Left colon (tissue), 2 donors: Measurements from ENCODE around the gene WWTR1. TPM values are rescaled to one million over a fixed set of nuclear protein-coding genes. Genes with fewer than 3 reads are reported as not detected.

ENCODE experiments used
- ATAC-seq: fragments of 200-7000 bp; cut with Tn5 transposase; one replicate; pipeline ENCODE4 v1.9.1; 2020; ENCODE audit warnings: mild to moderate bottlenecking, moderate library complexity
- DNase-seq, 2 donors: peaks; one replicate each; pipeline ENCODE4 v3.0.0-alpha.2; 2020
- intact Hi-C, 2 donors: fragments of 100-400 bp; cut with DNase I in 1 of 2; cut with micrococcal nuclease in 1 of 2; formaldehyde crosslinking; loops; one replicate each; pipeline versions ENCODE4 v1.11.2 to v1.14.0; 2022; cut with DNase I, micrococcal nuclease
- total RNA-seq, 2 donors: library from RNA; stranded (reverse); fragmentation: NEBNext Ultra II Directional; extraction: Animal tissue kit (Norgen Biotek cat#: 25700); gene quantifications; one replicate each; pipeline ENCODE4 v1.2.1, GENCODE V29; 2021
- donor health status: DM: no; HTN: no; CAD: no.
- donor health status: DM: yes; HTN: yes; CAD: no.

The WWTR1 gene
- total RNA-seq, 2 donors from 2014 or later: 8.4 to 27.2 TPM

GRCh38 chr3:149634072-149634471 lies 23.8 kb downstream of the WWTR1 start:
- DNase-seq (no peak), ATAC-seq (no peak)
- intact Hi-C loops: no loop called here

- DNase-seq (no peak), ATAC-seq (no peak)
- intact Hi-C loops: no loop called here
Observed at GRCh38 chr3:149632225-149632624, 25.6 kb downstream of the WWTR1 start.

GRCh38 chr3:149630806-149631205 lies 27.0 kb downstream of the WWTR1 start:
- no peak for ATAC-seq
- DNase-seq: no peak
- intact Hi-C loops: no loop called here

GRCh38 chr3:149628957-149629670 lies 28.7 kb downstream of the WWTR1 start:
- DNase-seq (no peak), ATAC-seq (no peak)
- intact Hi-C loops: no loop called here

GRCh38 chr3:149626671-149627070 lies 31.2 kb downstream of the WWTR1 start:
- ATAC-seq: no peak
- intact Hi-C loops: no loop called here
- DNase-seq: no peak

- intact Hi-C loops: no loop called here
- no peak for ATAC-seq
- no peak for DNase-seq
Observed at GRCh38 chr3:149625795-149626194, 32.0 kb downstream of the WWTR1 start.

GRCh38 chr3:149623824-149624223 lies 34.0 kb downstream of the WWTR1 start:
- DNase-seq (no peak), ATAC-seq (no peak)
- intact Hi-C loops: no loop called here

GRCh38 chr3:149621218-149622005 lies 36.4 kb downstream of the WWTR1 start:
- no peak for DNase-seq
- no peak for ATAC-seq
- intact Hi-C loops: no loop called here

GRCh38 chr3:149620291-149621020 lies 37.4 kb downstream of the WWTR1 start:
- ATAC-seq (no peak), DNase-seq (no peak)
- intact Hi-C loops: no loop called here

GRCh38 chr3:149619136-149619535 lies 38.7 kb downstream of the WWTR1 start:
- DNase-seq (no peak), ATAC-seq (no peak)
- intact Hi-C loops: no loop called here

GRCh38 chr3:149618151-149619123 lies 39.4 kb downstream of the WWTR1 start:
- DNase-seq (no peak), ATAC-seq (no peak)
- intact Hi-C loops: no loop called here

GRCh38 chr3:149615731-149616221 lies 42.0 kb downstream of the WWTR1 start:
- no peak for DNase-seq
- no peak for ATAC-seq
- intact Hi-C loops: no loop called here

- no peak for DNase-seq
- ATAC-seq: no peak
- intact Hi-C loops: no loop called here
Observed at GRCh38 chr3:149613988-149614387, 43.8 kb downstream of the WWTR1 start.

- intact Hi-C loops: no loop called here
- DNase-seq (no peak), ATAC-seq (no peak)
Observed at GRCh38 chr3:149612456-149612855, 45.4 kb downstream of the WWTR1 start.

GRCh38 chr3:149611149-149611548 lies 46.7 kb downstream of the WWTR1 start:
- ATAC-seq (no peak), DNase-seq (no peak)
- intact Hi-C loops: no loop called here

- ATAC-seq: no peak
- DNase-seq: peak in 1 of 2 donors; percentile 29
- intact Hi-C loops: no loop called here
Observed at GRCh38 chr3:149610351-149611105, 47.3 kb downstream of the WWTR1 start.

GRCh38 chr3:149609595-149609994 lies 48.2 kb downstream of the WWTR1 start:
- ATAC-seq (peak; percentile 75), DNase-seq (no peak)

GRCh38 chr3:149608987-149609386 lies 48.8 kb downstream of the WWTR1 start:
- intact Hi-C loops: no loop called here
- DNase-seq: no peak
- ATAC-seq: peak; percentile 36

More at GRCh38 chr3:149609595-149609994, 48.2 kb downstream of the WWTR1 start:
- intact Hi-C loops: no loop called here
